PC-3 (cell line): ENCODE results near the gene CRADD. TPM values are rescaled to one million over a fixed set of nuclear protein-coding genes. Genes with fewer than 3 reads are reported as not detected.

ENCODE experiments used
- ATAC-seq: fragments of 200-7000 bp; cut with Tn5 transposase; 2 replicates; pipeline ENCODE4 v1.9.1; 2020; ENCODE audit warnings: mild to moderate bottlenecking, moderate library complexity
- BruUV-seq: library from RNA; stranded (reverse); fragments of 400-500 nt; replicated peaks from 2 replicates; lab custom pipeline; 2021; lab: Mats Ljungman, UMichigan
- CTCF ChIA-PET: fragments of 300-600 bp; sonication (Branson Sonifier 250); formaldehyde crosslinking; loops from one replicate; lab custom pipeline; 2022; ENCODE audit warnings: antibody characterized with exemption; lab: Charles Lee
- POLR2A ChIA-PET: fragments of 300-600 bp; sonication (Branson Sonifier 250); formaldehyde crosslinking; loops from one replicate; lab custom pipeline; 2022; ENCODE audit warnings: antibody characterized with exemption; ENCODE audit not compliant: unreplicated experiment; lab: Charles Lee
- DNase-seq: peaks from one replicate; pipeline ENCODE4 v3.0.0-alpha.2; 2015
- H2AFZ ChIP-seq: fragments of 300-600 bp; sonication (generic); 2 replicates; pipeline ENCODE4 v1.6.0; 2016; ENCODE audit warnings: antibody characterized with exemption, low read length
- H3F3A ChIP-seq: fragments of 300-600 bp; sonication (generic); one replicate; pipeline ENCODE4 v1.6.0; 2017; ENCODE audit warnings: antibody characterized with exemption, low read length, control low read depth, mild to moderate bottlenecking; ENCODE audit not compliant: unreplicated experiment
- H3K27ac ChIP-seq: fragments of 300-600 bp; sonication (generic); 2 replicates; pipeline ENCODE4 v1.5.1; 2016; ENCODE audit warnings: mild to moderate bottlenecking, low read length
- H3K27me3 ChIP-seq: fragments of 300-600 bp; sonication (generic); 2 replicates; pipeline ENCODE4 v1.6.1; 2016; ENCODE audit warnings: low read length, mixed read lengths
- H3K36me3 ChIP-seq: fragments of 300-600 bp; sonication (generic); 2 replicates; pipeline ENCODE4 v1.6.1; 2016; ENCODE audit warnings: low read depth, mixed run types, low read length, mixed read lengths
- H3K4me1 ChIP-seq: fragments of 300-600 bp; sonication (generic); 2 replicates; pipeline ENCODE4 v1.5.1; 2016; ENCODE audit warnings: low read length; ENCODE audit not compliant: insufficient read depth
- H3K4me2 ChIP-seq: fragments of 300-600 bp; sonication (generic); 2 replicates; pipeline ENCODE4 v1.6.0; 2016; ENCODE audit warnings: low read length
- H3K4me3 ChIP-seq: fragments of 300-600 bp; sonication (generic); 2 replicates; pipeline ENCODE4 v1.5.1; 2016; ENCODE audit warnings: mild to moderate bottlenecking, low read length, mixed read lengths
- H3K79me2 ChIP-seq: fragments of 300-600 bp; sonication (generic); 2 replicates; pipeline ENCODE4 v1.6.1; 2017; ENCODE audit warnings: low read length, mixed read lengths
- H3K9ac ChIP-seq: fragments of 300-600 bp; sonication (generic); 2 replicates; pipeline ENCODE4 v1.6.0; 2016; ENCODE audit warnings: mild to moderate bottlenecking, low read length
- H3K9me2 ChIP-seq: fragments of 300-600 bp; sonication (generic); replicated peaks from 2 replicates; pipeline ENCODE4 v1.6.1; 2016; ENCODE audit warnings: mixed run types, low read length, mixed read lengths
- H3K9me3 ChIP-seq: fragments of 300-600 bp; sonication (generic); 2 replicates; pipeline ENCODE4 v1.6.1; 2016; ENCODE audit warnings: low read length, mixed read lengths
- H4K20me1 ChIP-seq: fragments of 300-600 bp; sonication (generic); 2 replicates; pipeline ENCODE4 v1.6.1; 2016; ENCODE audit warnings: low read length, mixed read lengths
- CTCF ChIP-seq: fragments of 300-600 bp; sonication (generic); conservative IDR thresholded peaks from 2 replicates; pipeline ENCODE4 v1.5.1; 2017; ENCODE audit warnings: antibody characterized with exemption, low read depth, mild to moderate bottlenecking, low read length
- EZH2 ChIP-seq: fragments of 300-600 bp; sonication (generic); IDR thresholded peaks from one replicate; pipeline ENCODE4 v1.6.1; 2017; ENCODE audit warnings: antibody characterized with exemption, mild to moderate bottlenecking, low read length; ENCODE audit not compliant: unreplicated experiment
- EZH2phosphoT487 ChIP-seq: fragments of 300-600 bp; sonication (generic); IDR thresholded peaks from 2 replicates; pipeline ENCODE4 v1.6.1; 2018; ENCODE audit warnings: mild to moderate bottlenecking, antibody characterized with exemption, low read length, borderline replicate concordance
- intact Hi-C: fragments of 100-400 bp; cut with micrococcal nuclease; formaldehyde crosslinking; loops from 2 replicates; pipeline ENCODE4 v1.9.0; 2023
- total RNA-seq: library from RNA; depleted of rRNA; stranded (reverse); fragments of >200 nt; gene quantifications from 2 replicates; pipeline ENCODE4 v1.2.3, GENCODE V29; 2014

CRADD gene
- total RNA-seq, 1 experiment from 2014 or later, result 11.4 TPM

- Histone ChIP-seq H3K4me1 (0 out of 2 replicates have a peak, but pooled peaks cover 4% of the 10 kb centered on the region), H3K36me3 (no peaks in the 10 kb centered on the region), H3K9me3 (no peaks in the 10 kb centered on the region), H3K27ac (no peak overlapping the region), H3K9ac (no peak overlapping the region), H2AFZ (no peak overlapping the region), H3F3A (no peaks in the 10 kb centered on the region), H3K79me2 (no peaks in the 10 kb centered on the region), H3K4me2 (no peak overlapping the region), H3K9me2 (no peaks in the 10 kb centered on the region), H3K4me3 (no peak overlapping the region), H3K27me3 (no peaks in the 10 kb centered on the region), H4K20me1 (no peaks in the 10 kb centered on the region)
- POLR2A ChIA-PET, result no interaction called here
- CTCF ChIA-PET, result no interaction called here
- no peak for TF ChIP-seq EZH2
- ATAC-seq, result no peak
- BruUV-seq, result no TSS peak
- intact Hi-C loops, result no loop called here
- DNase-seq, result no peak
These were observed 56.2 kb downstream of the CRADD start for GRCh38 chr12:93733358-93733757.

GRCh38 chr12:93733928-93734327 lies 56.8 kb downstream of the CRADD start:
- Histone ChIP-seq H3K27ac (no peak overlapping the region), H3F3A (no peaks in the 10 kb centered on the region), H3K36me3 (no peaks in the 10 kb centered on the region), H3K4me2 (no peak overlapping the region), H3K79me2 (no peaks in the 10 kb centered on the region), H3K4me3 (no peak overlapping the region), H3K4me1 (0 out of 2 replicates have a peak, but pooled peaks cover 4% of the 10 kb centered on the region), H3K9me3 (no peaks in the 10 kb centered on the region), H3K9ac (no peak overlapping the region), H4K20me1 (no peaks in the 10 kb centered on the region), H3K9me2 (no peaks in the 10 kb centered on the region), H3K27me3 (no peaks in the 10 kb centered on the region), H2AFZ (no peak overlapping the region)
- no TSS peak for BruUV-seq
- CTCF ChIA-PET, result no interaction called here
- ATAC-seq, result no peak
- TF ChIP-seq CTCF (no peak), EZH2phosphoT487 (no peak), EZH2 (no peak)
- no peak for DNase-seq
- intact Hi-C loops, result no loop called here
- POLR2A ChIA-PET, result no interaction called here

GRCh38 chr12:93734784-93735183 lies 57.6 kb downstream of the CRADD start:
- no peaks in the 10 kb centered on the region for H3K27me3 ChIP-seq
- BruUV-seq, result no TSS peak
- no peak overlapping the region for H3K4me2 ChIP-seq
- no peaks in the 10 kb centered on the region for H4K20me1 ChIP-seq
- H3K9ac ChIP-seq, result no peak overlapping the region
- ChIA-PET CTCF (no interaction called here), POLR2A (no interaction called here)
- H3F3A ChIP-seq, result no peaks in the 10 kb centered on the region
- no peak for ATAC-seq
- no peaks in the 10 kb centered on the region for H3K36me3 ChIP-seq
- TF ChIP-seq EZH2phosphoT487, result no peak
- no peak for TF ChIP-seq CTCF
- no peak for TF ChIP-seq EZH2
- H2AFZ ChIP-seq, result no peak overlapping the region
- 0 out of 2 replicates have a peak, but pooled peaks cover 4% of the 10 kb centered on the region for H3K4me1 ChIP-seq
- DNase-seq, result no peak
- no peaks in the 10 kb centered on the region for H3K9me3 ChIP-seq
- no peaks in the 10 kb centered on the region for H3K79me2 ChIP-seq
- no peak overlapping the region for H3K4me3 ChIP-seq
- intact Hi-C loops, result no loop called here
- H3K27ac ChIP-seq, result no peak overlapping the region
- H3K9me2 ChIP-seq, result no peaks in the 10 kb centered on the region
